Endodermal cell (in vitro differentiated cells): ENCODE data around the gene HLA-DPA1. TPM values are rescaled to one million over a fixed set of nuclear protein-coding genes. Genes with fewer than 3 reads are reported as not detected.

Source experiments
- DNase-seq: peaks from one replicate; pipeline ENCODE4 v3.0.0-alpha.2; 2017
- H3K27ac ChIP-seq: 2 replicates; pipeline ENCODE4 v1.5.1; 2013; ENCODE audit warnings: mild to moderate bottlenecking, low read depth, low read length, moderate library complexity
- H3K27me3 ChIP-seq: 2 replicates; pipeline ENCODE4 v1.6.1; 2013; ENCODE audit warnings: mild to moderate bottlenecking, low read length, moderate library complexity; ENCODE audit not compliant: insufficient read depth, control insufficient read depth, poor library complexity, severe bottlenecking
- H3K36me3 ChIP-seq: 2 replicates; pipeline ENCODE4 v1.7.0; 2013; ENCODE audit warnings: mild to moderate bottlenecking, low read length, moderate library complexity; ENCODE audit not compliant: control insufficient read depth, insufficient read depth
- H3K4me1 ChIP-seq: one replicate; pipeline ENCODE4 v1.7.0; 2013; ENCODE audit warnings: low read length; ENCODE audit not compliant: control insufficient read depth, insufficient read depth
- H3K4me3 ChIP-seq: 2 replicates; pipeline ENCODE4 v1.5.1; 2013; ENCODE audit warnings: mild to moderate bottlenecking, low read length, moderate library complexity
- H3K9ac ChIP-seq: 2 replicates; pipeline ENCODE4 v1.6.1; 2013; ENCODE audit warnings: mild to moderate bottlenecking, low read length, moderate library complexity; ENCODE audit not compliant: poor library complexity, severe bottlenecking; ENCODE audit errors: extremely low read depth
- H3K9me3 ChIP-seq: 2 replicates; pipeline ENCODE4 v1.6.1; 2013; ENCODE audit warnings: mild to moderate bottlenecking, low read length, moderate library complexity; ENCODE audit not compliant: control insufficient read depth
- H3K27ac Mint-ChIP-seq: 2 replicates; pipeline ENCODE4 v1.8.0; 2020; ENCODE audit warnings: mixed read lengths
- H3K27me3 Mint-ChIP-seq: 2 replicates; pipeline ENCODE4 v1.8.0; 2021; ENCODE audit warnings: mild to moderate bottlenecking, mixed read lengths; ENCODE audit not compliant: insufficient read depth
- H3K36me3 Mint-ChIP-seq: 2 replicates; pipeline ENCODE4 v1.8.0; 2020; ENCODE audit warnings: low read depth, mixed read lengths
- H3K4me1 Mint-ChIP-seq: 2 replicates; pipeline ENCODE4 v1.8.0; 2020; ENCODE audit warnings: mixed read lengths
- H3K4me3 Mint-ChIP-seq: 2 replicates; pipeline ENCODE4 v1.8.0; 2020; ENCODE audit warnings: mild to moderate bottlenecking, moderate library complexity, mixed read lengths
- H3K9me3 Mint-ChIP-seq: 2 replicates; pipeline ENCODE4 v1.8.0; 2020; ENCODE audit warnings: mild to moderate bottlenecking, mixed read lengths
- whole genome bisulfite sequencing, 2 experiments: methylation state at CpG; one replicate each; pipeline versions ENCODE4 v1.1.5 to v1.1.7; 2013; ENCODE audit warnings: missing lambda C conversion rate in 2 of 2, mixed read lengths in 1 of 2; ENCODE audit not compliant: insufficient coverage in 1 of 2, insufficient read length in 1 of 2; 5-methylcytosine and 5-hydroxymethylcytosine counted together
- total RNA-seq, 2 donors: library from RNA; stranded (reverse); fragmentation: NEBNext Ultra II Directional in 1 of 2; extraction: Animal tissue kit (Norgen Biotek cat#: 25700) in 1 of 2; gene quantifications; 2 replicates in 1 of 2; 3 replicates in 1 of 2; pipeline ENCODE4 v1.2.1, GENCODE V29; 2021
- TF ChIP-seq, protein P1 (sequence below): fragments of 200-600 bp; sonication (generic); conservative IDR thresholded peaks from 2 replicates; pipeline ENCODE4 v1.5.0; 2021; ENCODE audit warnings: antibody characterized with exemption, mild to moderate bottlenecking

Gene HLA-DPA1
- total RNA-seq, 2 donors from 2014 or later = 1.7 to 1.9 TPM

DNA sequence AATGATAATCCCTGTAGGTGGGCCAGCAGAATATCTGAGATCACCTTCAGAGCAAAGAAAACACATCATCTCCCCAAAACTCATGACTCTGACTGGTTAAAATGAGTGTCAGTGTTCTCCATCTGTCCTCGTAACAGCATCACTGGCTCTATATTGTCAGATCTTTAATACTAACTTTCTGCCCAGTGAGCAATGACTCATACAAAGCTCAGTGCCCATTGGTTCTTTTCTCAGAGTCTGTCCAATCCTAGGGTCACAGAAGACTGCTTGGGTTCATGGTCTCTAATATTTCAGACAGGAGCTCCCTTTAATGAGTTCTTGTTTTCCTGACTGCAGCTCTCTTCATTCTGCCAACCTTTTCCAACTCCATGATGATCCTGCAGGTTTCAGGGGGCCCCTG lies 38.7 kb upstream of the HLA-DPA1 start:
- Histone ChIP-seq H3K36me3 (no peaks in the 10 kb centered on the region), H3K9ac (no peak overlapping the region), H3K27me3 (peaks cover 75% of the 10 kb centered on the region), H3K27ac (no peak overlapping the region), H3K9me3 (no peaks in the 10 kb centered on the region), H3K4me1 (no peaks in the 10 kb centered on the region), H3K4me3 (no peak overlapping the region)
- Mint-ChIP-seq H3K4me3 (no peak overlapping the region), H3K9me3 (no peaks in the 10 kb centered on the region), H3K4me1 (peaks cover 13% of the 10 kb centered on the region), H3K27ac (no peak overlapping the region), H3K27me3 (peaks cover 71% of the 10 kb centered on the region), H3K36me3 (no peaks in the 10 kb centered on the region)
- no peak for DNase-seq
- 78 to 88% methylated on average over 1 of the region's 1 CpG for WGBS, 2 experiments
- TF ChIP-seq, protein P1, sequence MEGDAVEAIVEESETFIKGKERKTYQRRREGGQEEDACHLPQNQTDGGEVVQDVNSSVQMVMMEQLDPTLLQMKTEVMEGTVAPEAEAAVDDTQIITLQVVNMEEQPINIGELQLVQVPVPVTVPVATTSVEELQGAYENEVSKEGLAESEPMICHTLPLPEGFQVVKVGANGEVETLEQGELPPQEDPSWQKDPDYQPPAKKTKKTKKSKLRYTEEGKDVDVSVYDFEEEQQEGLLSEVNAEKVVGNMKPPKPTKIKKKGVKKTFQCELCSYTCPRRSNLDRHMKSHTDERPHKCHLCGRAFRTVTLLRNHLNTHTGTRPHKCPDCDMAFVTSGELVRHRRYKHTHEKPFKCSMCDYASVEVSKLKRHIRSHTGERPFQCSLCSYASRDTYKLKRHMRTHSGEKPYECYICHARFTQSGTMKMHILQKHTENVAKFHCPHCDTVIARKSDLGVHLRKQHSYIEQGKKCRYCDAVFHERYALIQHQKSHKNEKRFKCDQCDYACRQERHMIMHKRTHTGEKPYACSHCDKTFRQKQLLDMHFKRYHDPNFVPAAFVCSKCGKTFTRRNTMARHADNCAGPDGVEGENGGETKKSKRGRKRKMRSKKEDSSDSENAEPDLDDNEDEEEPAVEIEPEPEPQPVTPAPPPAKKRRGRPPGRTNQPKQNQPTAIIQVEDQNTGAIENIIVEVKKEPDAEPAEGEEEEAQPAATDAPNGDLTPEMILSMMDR = no peak

DNA sequence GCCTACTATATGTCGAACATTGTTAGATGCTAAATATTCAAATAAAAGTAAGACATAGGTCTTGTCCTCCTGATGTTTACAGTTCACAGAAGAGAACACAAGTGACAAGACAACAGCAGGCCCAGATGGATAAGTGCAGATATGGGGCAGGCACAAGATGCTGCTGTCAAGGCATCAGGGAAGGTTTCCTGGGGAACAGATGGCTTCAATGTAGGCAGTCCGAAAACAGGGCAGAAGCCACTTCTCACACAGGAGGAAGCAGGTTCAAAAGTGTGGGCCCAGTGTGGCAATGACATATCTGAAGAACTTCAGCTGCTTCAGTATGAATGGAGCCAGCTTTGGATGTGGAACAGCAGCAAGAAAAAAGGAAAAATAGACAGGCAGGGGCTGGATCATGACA lies 34.9 kb upstream of the HLA-DPA1 start:
- no peak overlapping the region for H3K27ac Mint-ChIP-seq
- H3K9me3 ChIP-seq = no peaks in the 10 kb centered on the region
- WGBS, 2 experiments = 85 to 86% methylated on average over 1 to 2 of the region's 2 CpGs
- H3K9ac ChIP-seq = no peak overlapping the region
- H3K27me3 Mint-ChIP-seq = peaks cover 69% of the 10 kb centered on the region
- H3K4me1 ChIP-seq = no peaks in the 10 kb centered on the region
- H3K27ac ChIP-seq = no peak overlapping the region
- no peaks in the 10 kb centered on the region for H3K36me3 Mint-ChIP-seq
- TF ChIP-seq, protein P1 = no peak
- no peaks in the 10 kb centered on the region for H3K36me3 ChIP-seq
- no peak overlapping the region for H3K4me3 ChIP-seq
- no peak for DNase-seq
- H3K27me3 ChIP-seq = peaks cover 57% of the 10 kb centered on the region
- H3K4me3 Mint-ChIP-seq = no peak overlapping the region
- peaks cover 10% of the 10 kb centered on the region for H3K9me3 Mint-ChIP-seq
- H3K4me1 Mint-ChIP-seq = peaks cover 4% of the 10 kb centered on the region

DNA sequence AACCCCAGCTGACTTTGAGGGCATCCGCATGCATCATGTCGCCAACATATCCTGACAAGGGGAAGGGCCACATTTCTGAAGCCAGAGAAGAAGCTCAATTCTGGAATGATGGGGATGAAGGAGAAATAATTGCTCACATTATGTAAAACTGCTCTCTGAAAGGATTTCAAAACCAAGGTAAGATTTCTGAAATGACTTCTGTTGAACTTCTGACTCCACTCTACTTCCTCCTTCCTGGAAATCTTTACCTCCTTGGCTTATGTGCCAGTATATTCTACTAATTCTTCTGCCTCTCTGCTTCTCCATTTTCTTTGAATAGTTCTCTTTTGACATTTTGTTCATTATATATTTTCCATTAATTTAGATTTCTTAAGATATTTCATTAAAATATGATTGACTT lies 34.2 kb upstream of the HLA-DPA1 start:
- whole genome bisulfite sequencing, 2 experiments = 59 to 100% methylated on average over 1 to 2 of the region's 2 CpGs
- H3K4me1 Mint-ChIP-seq = no peaks in the 10 kb centered on the region
- H3K9me3 ChIP-seq = no peaks in the 10 kb centered on the region

More for the DNA sequence above, 34.2 kb upstream of the HLA-DPA1 start:
- Mint-ChIP-seq H3K36me3 (no peaks in the 10 kb centered on the region), H3K27ac (no peak overlapping the region), H3K4me3 (no peak overlapping the region), H3K9me3 (peaks cover 15% of the 10 kb centered on the region), H3K27me3 (peaks cover 65% of the 10 kb centered on the region)
- H3K4me1 ChIP-seq = no peaks in the 10 kb centered on the region
- no peak for DNase-seq
- no peak overlapping the region for H3K4me3 ChIP-seq
- H3K36me3 ChIP-seq = no peaks in the 10 kb centered on the region
- H3K27me3 ChIP-seq = peaks cover 56% of the 10 kb centered on the region
- H3K9ac ChIP-seq = no peak overlapping the region
- H3K27ac ChIP-seq = no peak overlapping the region
- TF ChIP-seq, protein P1 = no peak
